ENCODE data around the gene NUDT1.

DNA sequence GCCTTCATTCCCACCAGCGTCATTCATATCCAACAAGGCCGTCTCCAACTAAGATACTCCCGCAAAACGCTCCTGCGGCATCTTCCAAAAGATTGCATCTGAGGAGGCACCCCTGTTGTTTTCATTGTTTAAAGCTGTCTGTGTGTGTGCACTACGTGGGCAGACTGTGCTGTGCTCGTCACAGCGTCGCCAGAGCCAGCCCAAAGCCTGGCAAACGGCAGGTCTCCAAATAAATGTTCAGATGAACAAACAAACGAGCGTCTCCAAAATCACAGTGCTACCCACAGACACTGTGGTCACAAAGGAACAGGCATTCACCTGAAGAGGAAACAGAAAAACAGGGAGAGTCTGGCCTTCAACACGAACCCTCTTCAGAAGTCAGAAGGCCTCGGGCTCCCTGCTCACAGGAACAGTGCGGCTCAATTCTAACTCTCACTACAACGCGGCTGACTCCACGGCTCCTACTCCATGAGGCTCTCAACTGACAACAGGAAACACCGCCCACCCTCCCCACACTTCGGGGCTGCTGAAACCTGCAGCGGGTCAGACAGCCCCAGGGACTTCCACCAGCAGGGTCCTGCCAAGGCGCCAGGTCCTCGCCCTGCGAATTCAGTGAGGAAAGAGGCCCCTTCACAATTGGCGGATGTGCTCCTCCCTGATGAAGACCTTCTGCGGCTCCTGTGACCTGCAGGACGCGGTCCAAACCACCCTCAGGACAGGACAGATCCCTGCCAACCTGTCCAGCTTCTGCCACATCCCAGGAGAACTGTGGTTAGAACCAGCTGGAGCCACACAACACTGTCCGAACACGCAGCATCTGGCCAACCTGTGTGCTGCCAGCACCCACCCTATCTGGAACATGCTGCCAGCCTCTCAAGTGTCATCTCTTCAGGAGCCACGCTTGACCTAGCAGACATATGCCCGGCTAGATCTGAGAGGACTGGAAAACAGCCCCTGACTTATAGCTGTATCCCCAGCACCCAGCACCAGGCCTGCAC is 45.3 kb upstream of the NUDT1 start:
- TF ChIP-seq, protein P1, sequence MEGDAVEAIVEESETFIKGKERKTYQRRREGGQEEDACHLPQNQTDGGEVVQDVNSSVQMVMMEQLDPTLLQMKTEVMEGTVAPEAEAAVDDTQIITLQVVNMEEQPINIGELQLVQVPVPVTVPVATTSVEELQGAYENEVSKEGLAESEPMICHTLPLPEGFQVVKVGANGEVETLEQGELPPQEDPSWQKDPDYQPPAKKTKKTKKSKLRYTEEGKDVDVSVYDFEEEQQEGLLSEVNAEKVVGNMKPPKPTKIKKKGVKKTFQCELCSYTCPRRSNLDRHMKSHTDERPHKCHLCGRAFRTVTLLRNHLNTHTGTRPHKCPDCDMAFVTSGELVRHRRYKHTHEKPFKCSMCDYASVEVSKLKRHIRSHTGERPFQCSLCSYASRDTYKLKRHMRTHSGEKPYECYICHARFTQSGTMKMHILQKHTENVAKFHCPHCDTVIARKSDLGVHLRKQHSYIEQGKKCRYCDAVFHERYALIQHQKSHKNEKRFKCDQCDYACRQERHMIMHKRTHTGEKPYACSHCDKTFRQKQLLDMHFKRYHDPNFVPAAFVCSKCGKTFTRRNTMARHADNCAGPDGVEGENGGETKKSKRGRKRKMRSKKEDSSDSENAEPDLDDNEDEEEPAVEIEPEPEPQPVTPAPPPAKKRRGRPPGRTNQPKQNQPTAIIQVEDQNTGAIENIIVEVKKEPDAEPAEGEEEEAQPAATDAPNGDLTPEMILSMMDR (conservative IDR thresholded peaks at IDR 0.05 in 1 of 2, IDR thresholded peaks at IDR 0.05 in 1 of 2; ENCODE audit: extremely low read depth in 1 of 2, insufficient read depth in 1 of 2, low read depth in 1 of 2, low read length in 2 of 2) = no peak
- TF ChIP-seq EZH2 (IDR thresholded peaks at IDR 0.05; ENCODE audit: borderline replicate concordance, low read length) = no peak

Measured in mammary epithelial cell (primary cell).